ENCODE data around the gene PNLIPRP2.

The PNLIPRP2 gene

DNA sequence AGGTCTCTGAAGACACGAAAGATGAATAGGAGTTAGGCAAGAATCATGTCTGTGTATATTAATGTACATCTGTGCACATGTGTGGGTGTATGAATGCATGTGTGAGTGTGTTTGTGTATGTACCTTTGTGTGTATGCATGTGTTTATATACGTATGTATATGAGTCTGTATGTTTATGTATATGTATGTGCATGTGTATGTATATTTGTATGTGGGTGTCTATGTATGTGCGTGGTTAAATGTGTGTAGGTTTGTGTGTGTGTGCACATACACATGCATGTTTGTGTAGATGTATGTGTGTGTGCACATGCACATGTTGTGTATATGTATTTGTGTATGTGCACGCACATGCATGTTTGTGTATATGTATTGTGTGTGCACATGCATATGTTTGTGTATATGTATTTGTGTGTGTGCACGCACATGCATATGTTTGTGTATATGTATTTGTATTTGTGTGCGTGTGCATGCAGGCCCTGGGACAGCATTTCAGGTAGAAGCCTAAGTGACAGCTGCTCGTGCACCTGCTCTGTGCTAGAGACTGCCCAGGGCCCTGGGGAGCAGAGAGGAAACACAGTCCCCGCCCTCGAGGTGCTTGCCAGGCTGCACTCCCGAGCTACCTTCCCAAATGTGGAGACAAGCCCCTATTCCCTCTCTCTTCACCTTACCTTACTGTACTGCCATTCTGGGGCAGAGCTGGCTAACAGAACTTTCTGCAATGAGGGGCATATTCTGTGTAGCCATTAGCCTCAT is 17.9 kb upstream of the PNLIPRP2 start:
- DNase-seq (ENCODE audit: low read depth): no peak
- no peak overlapping the region for H3K4me3 ChIP-seq (ENCODE audit: low read depth, low read length)
- TF ChIP-seq, protein P1, sequence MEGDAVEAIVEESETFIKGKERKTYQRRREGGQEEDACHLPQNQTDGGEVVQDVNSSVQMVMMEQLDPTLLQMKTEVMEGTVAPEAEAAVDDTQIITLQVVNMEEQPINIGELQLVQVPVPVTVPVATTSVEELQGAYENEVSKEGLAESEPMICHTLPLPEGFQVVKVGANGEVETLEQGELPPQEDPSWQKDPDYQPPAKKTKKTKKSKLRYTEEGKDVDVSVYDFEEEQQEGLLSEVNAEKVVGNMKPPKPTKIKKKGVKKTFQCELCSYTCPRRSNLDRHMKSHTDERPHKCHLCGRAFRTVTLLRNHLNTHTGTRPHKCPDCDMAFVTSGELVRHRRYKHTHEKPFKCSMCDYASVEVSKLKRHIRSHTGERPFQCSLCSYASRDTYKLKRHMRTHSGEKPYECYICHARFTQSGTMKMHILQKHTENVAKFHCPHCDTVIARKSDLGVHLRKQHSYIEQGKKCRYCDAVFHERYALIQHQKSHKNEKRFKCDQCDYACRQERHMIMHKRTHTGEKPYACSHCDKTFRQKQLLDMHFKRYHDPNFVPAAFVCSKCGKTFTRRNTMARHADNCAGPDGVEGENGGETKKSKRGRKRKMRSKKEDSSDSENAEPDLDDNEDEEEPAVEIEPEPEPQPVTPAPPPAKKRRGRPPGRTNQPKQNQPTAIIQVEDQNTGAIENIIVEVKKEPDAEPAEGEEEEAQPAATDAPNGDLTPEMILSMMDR (conservative IDR thresholded peaks at IDR 0.05; ENCODE audit: low read depth, low read length): no peak

DNA sequence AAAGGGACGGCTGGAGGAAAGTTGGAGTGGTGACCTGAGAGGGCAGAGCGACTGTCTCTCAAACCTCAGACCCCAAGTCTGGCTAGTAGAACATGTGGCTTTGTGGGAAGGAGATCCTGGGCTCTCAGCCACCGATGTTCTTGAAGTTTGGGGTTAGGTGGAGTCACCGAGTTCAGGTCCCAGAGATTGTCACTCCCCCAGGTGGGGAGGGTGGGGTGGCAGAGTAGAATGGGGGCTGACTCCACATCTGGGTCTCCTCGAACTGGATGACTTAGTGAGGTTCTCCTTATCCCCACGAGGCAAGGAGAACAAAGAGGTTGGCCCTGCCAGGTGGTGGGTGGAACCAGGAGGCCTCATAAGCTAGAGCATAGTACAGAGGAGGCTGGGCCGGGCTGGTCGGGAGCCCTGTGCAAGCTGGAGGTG is 14.7 kb upstream of the PNLIPRP2 start:
- TF ChIP-seq, protein P1 (conservative IDR thresholded peaks at IDR 0.05; ENCODE audit: low read depth, low read length): no peak
- no peak overlapping the region for H3K4me3 ChIP-seq (ENCODE audit: low read depth, low read length)
- DNase-seq (ENCODE audit: low read depth): no peak

DNA sequence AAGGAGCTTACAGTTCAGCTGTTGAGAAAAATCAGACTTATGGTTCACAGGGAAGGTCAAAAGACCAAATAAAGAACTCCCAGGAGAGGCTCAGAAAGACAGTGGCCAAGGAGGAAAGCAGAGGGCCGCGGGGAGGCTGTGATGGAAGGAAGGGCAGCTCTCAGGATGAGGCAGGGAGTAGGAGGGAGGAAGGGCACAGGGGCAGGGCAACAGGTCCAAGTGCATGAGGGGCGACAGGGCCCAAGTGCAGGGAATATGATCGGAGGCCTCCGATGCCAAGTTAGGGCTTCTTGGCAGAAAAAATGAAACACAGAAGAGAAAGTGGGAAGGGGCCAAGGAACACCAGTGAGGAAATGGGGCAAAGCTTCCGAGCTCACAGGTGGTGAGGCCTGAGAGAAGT is 13.4 kb upstream of the PNLIPRP2 start:
- no peak overlapping the region for H3K4me3 ChIP-seq (ENCODE audit: low read depth, low read length)
- TF ChIP-seq, protein P1 (conservative IDR thresholded peaks at IDR 0.05; ENCODE audit: low read depth, low read length): no peak
- no peak for DNase-seq (ENCODE audit: low read depth)

DNA sequence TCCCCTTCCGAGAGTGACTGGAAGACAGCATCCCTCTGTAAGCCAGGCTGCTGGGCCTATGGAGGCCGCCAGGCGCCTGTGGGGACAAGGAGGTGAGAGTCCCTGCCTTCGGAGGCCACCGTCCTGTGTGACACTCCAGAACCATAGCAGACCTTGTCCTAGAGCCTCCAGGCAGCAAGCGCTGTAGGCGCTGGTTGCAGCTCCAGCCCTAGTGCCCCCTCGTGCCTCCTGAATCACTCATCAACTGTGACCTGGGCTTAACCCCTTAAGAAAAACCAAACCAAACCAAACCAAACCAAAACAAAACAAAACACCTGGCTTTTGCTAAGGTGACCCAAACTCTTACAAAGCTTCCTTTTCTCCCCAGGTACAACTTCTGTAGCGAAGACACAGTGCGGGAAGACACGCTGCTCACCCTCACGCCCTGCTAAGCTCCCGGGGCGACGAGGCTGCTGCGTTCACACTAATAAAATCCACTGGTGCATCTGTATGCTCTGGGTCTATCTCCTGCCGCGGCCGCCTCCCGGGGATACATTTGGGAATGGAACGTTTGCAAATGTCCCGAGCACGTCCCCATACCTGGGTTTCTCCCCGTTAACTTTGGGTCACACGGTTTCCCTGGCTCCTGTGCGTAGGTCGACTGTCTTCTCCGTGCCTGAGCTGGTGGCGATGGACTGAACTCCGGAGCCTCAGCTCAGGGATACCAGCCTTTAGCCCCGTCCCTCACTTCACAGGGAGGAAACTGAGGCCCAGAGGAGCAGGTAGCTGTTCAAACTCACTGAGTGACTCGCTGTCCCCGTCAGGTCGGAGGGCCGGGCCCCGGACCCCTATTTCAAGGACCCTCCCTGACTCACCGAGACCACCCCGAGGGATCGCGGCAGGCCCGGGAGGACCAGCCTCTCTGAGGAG is 11.8 kb upstream of the PNLIPRP2 start:
- no peak overlapping the region for H3K4me3 ChIP-seq (ENCODE audit: low read depth, low read length)
- no peak for DNase-seq (ENCODE audit: low read depth)
- TF ChIP-seq, protein P1 (conservative IDR thresholded peaks at IDR 0.05; ENCODE audit: low read depth, low read length): no peak

DNA sequence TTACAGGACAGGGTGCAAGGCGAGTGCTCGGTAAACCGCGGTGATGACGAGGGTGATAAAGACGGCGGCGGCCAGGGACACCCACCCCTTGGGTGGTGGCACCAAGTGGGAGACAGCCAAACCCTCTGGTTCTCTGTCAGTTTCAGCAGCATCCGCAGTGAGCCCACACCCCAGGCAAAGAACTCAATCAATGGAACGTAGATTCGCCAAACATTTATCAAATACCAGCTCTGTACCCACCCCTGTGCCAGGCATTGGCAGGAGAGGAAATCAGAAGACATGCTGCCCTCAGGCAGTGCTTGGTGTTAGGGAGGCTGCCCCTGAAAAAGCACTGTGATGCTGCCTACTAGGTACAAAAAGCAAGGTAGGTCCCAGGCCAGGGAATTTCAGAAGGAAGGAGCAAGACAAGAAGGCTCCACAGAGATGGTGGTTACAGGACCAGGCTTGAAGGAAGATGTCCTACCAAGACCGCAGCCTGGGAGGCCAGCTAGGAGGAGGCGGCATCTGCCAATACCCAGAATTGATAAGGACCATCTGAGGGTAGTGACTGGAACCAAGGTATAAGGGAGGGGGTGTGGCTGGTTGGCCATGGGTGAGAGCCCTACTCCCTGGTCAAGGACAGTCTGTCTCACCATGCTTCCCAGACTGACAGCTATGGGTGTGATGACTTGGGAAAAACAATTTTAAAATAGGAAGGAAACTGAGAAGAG is 10.2 kb upstream of the PNLIPRP2 start:
- TF ChIP-seq, protein P1 (conservative IDR thresholded peaks at IDR 0.05; ENCODE audit: low read depth, low read length): no peak
- DNase-seq (ENCODE audit: low read depth): no peak
- H3K4me3 ChIP-seq (ENCODE audit: low read depth, low read length): no peak overlapping the region

DNA sequence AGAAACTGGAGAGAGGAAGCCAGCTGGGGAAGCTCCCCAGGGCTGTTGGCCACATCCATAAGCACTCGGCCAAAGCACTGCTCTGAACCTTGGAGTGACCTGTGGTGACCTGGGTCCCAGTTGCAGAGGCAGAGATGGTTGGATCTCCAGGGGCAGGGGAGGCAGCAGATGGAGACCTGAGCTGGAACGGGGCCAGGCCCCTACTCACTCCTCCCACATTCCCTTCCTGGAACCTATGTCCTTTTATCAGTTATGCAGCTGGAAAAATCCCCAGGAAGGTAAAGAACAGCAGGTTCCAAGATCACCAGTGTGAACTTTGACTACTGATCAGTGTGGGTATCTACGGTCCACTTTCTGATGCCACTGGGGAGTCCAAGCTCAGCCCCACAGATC is 9.6 kb upstream of the PNLIPRP2 start:
- TF ChIP-seq, protein P1 (conservative IDR thresholded peaks at IDR 0.05; ENCODE audit: low read depth, low read length): no peak
- no peak overlapping the region for H3K4me3 ChIP-seq (ENCODE audit: low read depth, low read length)

More for the DNA sequence above, 9.6 kb upstream of the PNLIPRP2 start:
- DNase-seq (ENCODE audit: low read depth): no peak
